GM20000 (cell line): ENCODE measurements around the gene PLAU.
"Not testable (repeated sequence)": the region's sequence is repeated elsewhere in the genome, so short reads cannot be mapped to it uniquely, and the experiment has no call there.

Source experiments
- DNase-seq: peaks from one replicate; pipeline ENCODE4 v3.0.0; 2012; ENCODE audit warnings: low spot score
- TF ChIP-seq, protein P1 (sequence below): IDR thresholded peaks from 2 replicates; pipeline ENCODE4 v1.5.1; 2012; ENCODE audit warnings: mild to moderate bottlenecking, control low read depth; ENCODE audit errors: extremely low read depth, missing control alignments

The PLAU gene

DNA sequence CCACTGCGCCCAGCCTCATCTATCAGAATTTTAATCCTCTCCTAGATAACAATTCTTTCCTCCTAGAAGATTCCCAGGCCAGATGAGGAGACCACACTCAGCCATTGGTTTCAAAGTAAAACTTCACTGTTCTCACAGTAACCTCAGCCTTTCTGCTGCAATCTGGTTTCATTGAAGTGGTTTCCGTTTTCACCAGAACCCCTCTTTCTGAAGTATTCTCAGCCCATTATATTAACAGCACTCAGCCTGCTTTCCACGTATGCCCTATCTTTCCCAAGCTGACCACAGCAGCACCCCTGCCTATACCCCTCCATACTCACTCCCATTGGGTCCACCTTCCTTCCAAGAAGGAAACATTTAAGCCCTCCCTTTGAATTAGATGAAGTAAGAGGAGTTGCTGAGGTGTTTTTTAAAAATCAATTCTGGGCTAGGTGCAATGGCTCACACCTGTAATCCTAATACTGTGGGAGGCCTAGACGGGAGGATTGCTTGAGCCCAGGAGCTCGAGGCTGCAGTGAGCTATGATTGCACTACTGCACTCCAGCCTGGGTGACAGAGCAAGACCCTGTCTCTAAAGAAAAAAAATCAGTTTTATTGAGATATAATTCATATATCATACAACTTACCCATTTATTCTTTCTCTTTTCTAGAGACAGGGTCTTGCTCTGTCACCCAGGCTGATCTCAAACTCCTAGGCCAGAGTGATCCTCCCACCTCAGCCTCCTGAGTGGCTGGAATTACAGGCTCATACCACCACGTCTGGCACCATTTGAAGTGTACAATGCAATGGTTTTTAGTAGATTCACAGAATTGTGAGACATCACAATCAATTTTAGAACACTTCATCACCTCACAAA is 11.3 kb downstream of the PLAU start:
- TF ChIP-seq, protein P1, sequence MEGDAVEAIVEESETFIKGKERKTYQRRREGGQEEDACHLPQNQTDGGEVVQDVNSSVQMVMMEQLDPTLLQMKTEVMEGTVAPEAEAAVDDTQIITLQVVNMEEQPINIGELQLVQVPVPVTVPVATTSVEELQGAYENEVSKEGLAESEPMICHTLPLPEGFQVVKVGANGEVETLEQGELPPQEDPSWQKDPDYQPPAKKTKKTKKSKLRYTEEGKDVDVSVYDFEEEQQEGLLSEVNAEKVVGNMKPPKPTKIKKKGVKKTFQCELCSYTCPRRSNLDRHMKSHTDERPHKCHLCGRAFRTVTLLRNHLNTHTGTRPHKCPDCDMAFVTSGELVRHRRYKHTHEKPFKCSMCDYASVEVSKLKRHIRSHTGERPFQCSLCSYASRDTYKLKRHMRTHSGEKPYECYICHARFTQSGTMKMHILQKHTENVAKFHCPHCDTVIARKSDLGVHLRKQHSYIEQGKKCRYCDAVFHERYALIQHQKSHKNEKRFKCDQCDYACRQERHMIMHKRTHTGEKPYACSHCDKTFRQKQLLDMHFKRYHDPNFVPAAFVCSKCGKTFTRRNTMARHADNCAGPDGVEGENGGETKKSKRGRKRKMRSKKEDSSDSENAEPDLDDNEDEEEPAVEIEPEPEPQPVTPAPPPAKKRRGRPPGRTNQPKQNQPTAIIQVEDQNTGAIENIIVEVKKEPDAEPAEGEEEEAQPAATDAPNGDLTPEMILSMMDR = no peak
- DNase-seq = peak; percentile 58

DNA sequence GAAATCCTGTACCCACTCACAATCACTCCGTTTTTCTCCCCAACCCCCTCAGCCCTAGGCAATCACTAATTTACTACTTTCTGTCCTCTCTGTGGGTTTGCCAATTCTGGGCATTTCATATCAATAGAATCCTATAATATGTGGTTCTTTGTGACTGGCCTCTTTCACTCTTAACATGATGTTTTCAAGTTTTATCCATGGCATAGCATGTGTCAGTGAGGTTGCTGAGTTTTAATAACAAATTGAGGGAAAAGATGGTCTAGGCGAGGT is 11.9 kb downstream of the PLAU start:
- no peak for DNase-seq
- TF ChIP-seq, protein P1 = no peak

- TF ChIP-seq, protein P1 = no peak
- DNase-seq = no peak
Measured at GRCh38 chr10:73923935-73924598, 13.1 kb downstream of the PLAU start.

- TF ChIP-seq, protein P1 = no peak
- no peak for DNase-seq
Measured at GRCh38 chr10:73924935-73925334, 14.0 kb downstream of the PLAU start.

GRCh38 chr10:73925539-73925938 is 14.6 kb downstream of the PLAU start:
- no peak for DNase-seq
- TF ChIP-seq, protein P1 = no peak

DNA sequence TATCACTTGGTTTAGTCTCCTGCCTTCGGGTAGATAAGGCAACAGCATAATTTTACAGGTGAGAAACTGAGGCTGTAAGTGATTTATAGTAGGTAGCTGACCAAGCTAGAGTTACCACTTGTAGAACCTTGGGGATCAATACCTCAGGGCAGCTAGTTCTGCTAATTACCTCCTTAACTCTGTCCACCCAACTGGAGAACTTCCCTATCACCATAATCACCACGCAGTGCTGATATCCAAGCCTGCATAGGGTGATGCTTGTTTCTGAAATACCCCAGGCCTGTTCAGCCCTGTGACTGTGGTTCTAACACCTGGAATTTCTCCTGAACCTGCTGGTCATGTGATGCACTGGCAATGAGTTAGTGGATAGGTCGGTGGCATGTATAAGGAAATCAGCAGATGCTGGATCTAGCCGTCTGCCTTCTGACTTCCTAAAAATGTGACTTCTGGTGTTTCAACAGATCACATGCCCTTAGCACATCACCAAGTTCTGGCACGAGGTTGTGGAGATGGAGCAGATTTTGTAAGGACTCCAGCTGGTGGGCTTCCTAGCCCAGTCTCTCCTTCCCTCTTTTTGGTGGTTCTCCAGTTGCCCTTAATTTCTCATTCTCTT is 15.3 kb downstream of the PLAU start:
- TF ChIP-seq, protein P1 = no peak
- no peak for DNase-seq

- not testable (repeated sequence) for DNase-seq
Measured at GRCh38 chr10:73930630-73931327, 19.8 kb downstream of the PLAU start.
